ENCODE data around the gene SLC13A5.

- TF ChIP-seq REPIN1 (tag by site-specific recombination; IDR thresholded peaks at IDR 0.05; ENCODE audit: low read depth): no peak
- no peak for TF ChIP-seq MEIS1 (CRISPR knock-in tag; IDR thresholded peaks at IDR 0.05; ENCODE audit: borderline replicate concordance)
- TF ChIP-seq ZNF274 (IDR thresholded peaks at IDR 0.05; ENCODE audit: low read length): no peak
- TF ChIP-seq ZNF274 (tag by site-specific recombination; IDR thresholded peaks at IDR 0.05; ENCODE audit: borderline replicate concordance): no peak
- no peak for TF ChIP-seq HOXA7 (CRISPR knock-in tag; IDR thresholded peaks at IDR 0.05; ENCODE audit: borderline replicate concordance)
- TF ChIP-seq ZNF350 (tag by site-specific recombination; IDR thresholded peaks at IDR 0.05): no peak
- TF ChIP-seq, protein P1, sequence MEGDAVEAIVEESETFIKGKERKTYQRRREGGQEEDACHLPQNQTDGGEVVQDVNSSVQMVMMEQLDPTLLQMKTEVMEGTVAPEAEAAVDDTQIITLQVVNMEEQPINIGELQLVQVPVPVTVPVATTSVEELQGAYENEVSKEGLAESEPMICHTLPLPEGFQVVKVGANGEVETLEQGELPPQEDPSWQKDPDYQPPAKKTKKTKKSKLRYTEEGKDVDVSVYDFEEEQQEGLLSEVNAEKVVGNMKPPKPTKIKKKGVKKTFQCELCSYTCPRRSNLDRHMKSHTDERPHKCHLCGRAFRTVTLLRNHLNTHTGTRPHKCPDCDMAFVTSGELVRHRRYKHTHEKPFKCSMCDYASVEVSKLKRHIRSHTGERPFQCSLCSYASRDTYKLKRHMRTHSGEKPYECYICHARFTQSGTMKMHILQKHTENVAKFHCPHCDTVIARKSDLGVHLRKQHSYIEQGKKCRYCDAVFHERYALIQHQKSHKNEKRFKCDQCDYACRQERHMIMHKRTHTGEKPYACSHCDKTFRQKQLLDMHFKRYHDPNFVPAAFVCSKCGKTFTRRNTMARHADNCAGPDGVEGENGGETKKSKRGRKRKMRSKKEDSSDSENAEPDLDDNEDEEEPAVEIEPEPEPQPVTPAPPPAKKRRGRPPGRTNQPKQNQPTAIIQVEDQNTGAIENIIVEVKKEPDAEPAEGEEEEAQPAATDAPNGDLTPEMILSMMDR (tag by site-specific recombination; IDR thresholded peaks at IDR 0.05): no peak
- TF ChIP-seq GLIS2 (tag by site-specific recombination; IDR thresholded peaks at IDR 0.05): no peak
- TF ChIP-seq ZBTB17 (tag by site-specific recombination; IDR thresholded peaks at IDR 0.05): no peak
Measured at GRCh38 chr17:6669479-6670212, 43.5 kb downstream of the SLC13A5 start.

All from HEK293 (cell line).